ENCODE measurements around the gene LGALS4. TPM values are rescaled to one million over a fixed set of nuclear protein-coding genes. Genes with fewer than 3 reads are reported as not detected.
"Not testable (repeated sequence)": the region's sequence is repeated elsewhere in the genome, so short reads cannot be mapped to it uniquely, and the experiment has no call there.

The LGALS4 gene
- total and polyA plus RNA-seq, 9 of the 15 experiments (the other 6 are each of a cell fraction or from before 2014, with no cell fraction given) = 0.08 to 1.1 (median 0.30) TPM; not detected in 3

DNA sequence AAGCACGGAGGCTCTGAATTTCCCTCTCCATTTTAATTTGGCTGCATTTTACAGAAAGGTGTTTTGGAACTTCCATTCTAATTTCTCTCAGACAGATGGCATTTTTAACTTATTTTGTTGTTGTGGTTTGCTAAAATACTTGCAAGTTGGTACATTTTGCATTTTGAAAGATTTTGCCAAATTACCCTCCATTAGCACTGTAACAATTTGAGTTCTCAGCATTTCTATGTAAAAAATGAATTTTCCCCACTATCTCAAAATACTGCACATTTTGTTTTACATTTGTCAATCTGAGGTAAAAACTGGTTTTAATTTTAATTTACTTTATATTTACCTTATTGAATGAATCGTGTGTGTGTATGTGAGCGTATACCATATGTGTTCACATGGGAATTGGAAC is 44.1 kb upstream of the LGALS4 start (continued):
- TF ChIP-seq NCOA4 (IDR thresholded peaks at IDR 0.05; ENCODE audit: partially characterized antibody) (no peak), YBX1 (IDR thresholded peaks at IDR 0.05) (no peak)
- TF ChIP-seq, protein P1, sequence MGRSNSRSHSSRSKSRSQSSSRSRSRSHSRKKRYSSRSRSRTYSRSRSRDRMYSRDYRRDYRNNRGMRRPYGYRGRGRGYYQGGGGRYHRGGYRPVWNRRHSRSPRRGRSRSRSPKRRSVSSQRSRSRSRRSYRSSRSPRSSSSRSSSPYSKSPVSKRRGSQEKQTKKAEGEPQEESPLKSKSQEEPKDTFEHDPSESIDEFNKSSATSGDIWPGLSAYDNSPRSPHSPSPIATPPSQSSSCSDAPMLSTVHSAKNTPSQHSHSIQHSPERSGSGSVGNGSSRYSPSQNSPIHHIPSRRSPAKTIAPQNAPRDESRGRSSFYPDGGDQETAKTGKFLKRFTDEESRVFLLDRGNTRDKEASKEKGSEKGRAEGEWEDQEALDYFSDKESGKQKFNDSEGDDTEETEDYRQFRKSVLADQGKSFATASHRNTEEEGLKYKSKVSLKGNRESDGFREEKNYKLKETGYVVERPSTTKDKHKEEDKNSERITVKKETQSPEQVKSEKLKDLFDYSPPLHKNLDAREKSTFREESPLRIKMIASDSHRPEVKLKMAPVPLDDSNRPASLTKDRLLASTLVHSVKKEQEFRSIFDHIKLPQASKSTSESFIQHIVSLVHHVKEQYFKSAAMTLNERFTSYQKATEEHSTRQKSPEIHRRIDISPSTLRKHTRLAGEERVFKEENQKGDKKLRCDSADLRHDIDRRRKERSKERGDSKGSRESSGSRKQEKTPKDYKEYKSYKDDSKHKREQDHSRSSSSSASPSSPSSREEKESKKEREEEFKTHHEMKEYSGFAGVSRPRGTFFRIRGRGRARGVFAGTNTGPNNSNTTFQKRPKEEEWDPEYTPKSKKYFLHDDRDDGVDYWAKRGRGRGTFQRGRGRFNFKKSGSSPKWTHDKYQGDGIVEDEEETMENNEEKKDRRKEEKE (IDR thresholded peaks at IDR 0.05; ENCODE audit: borderline replicate concordance in 1 of 2, control insufficient read depth in 1 of 2, low read depth in 2 of 2, low read length in 1 of 2) = no peak
- TF ChIP-seq, protein P2, sequence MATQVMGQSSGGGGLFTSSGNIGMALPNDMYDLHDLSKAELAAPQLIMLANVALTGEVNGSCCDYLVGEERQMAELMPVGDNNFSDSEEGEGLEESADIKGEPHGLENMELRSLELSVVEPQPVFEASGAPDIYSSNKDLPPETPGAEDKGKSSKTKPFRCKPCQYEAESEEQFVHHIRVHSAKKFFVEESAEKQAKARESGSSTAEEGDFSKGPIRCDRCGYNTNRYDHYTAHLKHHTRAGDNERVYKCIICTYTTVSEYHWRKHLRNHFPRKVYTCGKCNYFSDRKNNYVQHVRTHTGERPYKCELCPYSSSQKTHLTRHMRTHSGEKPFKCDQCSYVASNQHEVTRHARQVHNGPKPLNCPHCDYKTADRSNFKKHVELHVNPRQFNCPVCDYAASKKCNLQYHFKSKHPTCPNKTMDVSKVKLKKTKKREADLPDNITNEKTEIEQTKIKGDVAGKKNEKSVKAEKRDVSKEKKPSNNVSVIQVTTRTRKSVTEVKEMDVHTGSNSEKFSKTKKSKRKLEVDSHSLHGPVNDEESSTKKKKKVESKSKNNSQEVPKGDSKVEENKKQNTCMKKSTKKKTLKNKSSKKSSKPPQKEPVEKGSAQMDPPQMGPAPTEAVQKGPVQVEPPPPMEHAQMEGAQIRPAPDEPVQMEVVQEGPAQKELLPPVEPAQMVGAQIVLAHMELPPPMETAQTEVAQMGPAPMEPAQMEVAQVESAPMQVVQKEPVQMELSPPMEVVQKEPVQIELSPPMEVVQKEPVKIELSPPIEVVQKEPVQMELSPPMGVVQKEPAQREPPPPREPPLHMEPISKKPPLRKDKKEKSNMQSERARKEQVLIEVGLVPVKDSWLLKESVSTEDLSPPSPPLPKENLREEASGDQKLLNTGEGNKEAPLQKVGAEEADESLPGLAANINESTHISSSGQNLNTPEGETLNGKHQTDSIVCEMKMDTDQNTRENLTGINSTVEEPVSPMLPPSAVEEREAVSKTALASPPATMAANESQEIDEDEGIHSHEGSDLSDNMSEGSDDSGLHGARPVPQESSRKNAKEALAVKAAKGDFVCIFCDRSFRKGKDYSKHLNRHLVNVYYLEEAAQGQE (IDR thresholded peaks at IDR 0.05; ENCODE audit: borderline replicate concordance) = no peak
- TF ChIP-seq, protein P2 (CRISPR knock-in tag; IDR thresholded peaks at IDR 0.05; ENCODE audit: low read depth) = no peak

DNA sequence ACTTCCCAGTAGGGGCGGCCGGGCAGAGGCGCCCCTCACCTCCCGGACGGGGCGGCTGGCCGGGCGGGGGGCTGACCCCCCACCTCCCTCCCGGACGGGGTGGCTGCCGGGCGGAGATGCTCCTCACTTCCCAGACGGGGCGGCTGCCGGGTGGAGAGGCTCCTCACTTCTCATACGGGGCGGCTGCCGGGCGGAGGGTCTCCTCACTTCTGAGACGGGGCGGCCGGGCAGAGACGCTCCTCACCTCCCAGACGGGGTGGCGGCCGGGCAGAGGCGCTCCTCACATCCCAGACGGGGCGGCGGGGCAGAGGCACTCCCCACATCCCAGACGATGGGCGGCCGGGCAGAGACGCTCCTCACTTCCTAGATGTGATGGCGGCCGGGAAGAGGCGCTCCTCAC is 43.0 kb upstream of the LGALS4 start:
- BruUV-seq (replicated peaks); H3K4me2 ChIP-seq (ENCODE audit: insufficient read depth, low read length); H3K27ac ChIP-seq (ENCODE audit: extremely low read depth, low read depth, low read length); in situ Hi-C loops (cut with MboI); intact Hi-C loops (cut with micrococcal nuclease); H3K27me3 ChIP-seq (ENCODE audit: control insufficient read depth in 2 of 2, insufficient read depth in 2 of 2, low read length in 2 of 2); FAIRE-seq; ATAC-seq; H3K9me1 ChIP-seq (ENCODE audit: control insufficient read depth, insufficient read depth, low read length); POLR2A ChIA-PET; H3K4me3 ChIP-seq; H3K9me3 ChIP-seq (replicated peaks; ENCODE audit: control insufficient read depth, insufficient read depth, low read depth, low read length); CTCF ChIA-PET (ENCODE audit: low intra/inter-chr PET ratio); H2AFZ ChIP-seq (ENCODE audit: low read depth, low read length); H3K9ac ChIP-seq (ENCODE audit: insufficient read depth in 1 of 2, low read depth in 2 of 2, low read length in 2 of 2); H4K20me1 ChIP-seq (replicated peaks; ENCODE audit: control insufficient read depth, insufficient read depth, low read length); H3K36me3 ChIP-seq (ENCODE audit: control insufficient read depth, insufficient read depth, low read length); DNase-seq (ENCODE audit: extremely low read depth in 1 of 4, low spot score in 3 of 4): not testable (repeated sequence)
- H3K4me1 ChIP-seq (replicated peaks in 1 of 2; ENCODE audit: control insufficient read depth in 2 of 2, insufficient read depth in 2 of 2, low read length in 2 of 2) = peaks cover 20 to 57% of the 10 kb centered on the region in 2 experiments
- peaks cover 15% of the 10 kb centered on the region for H3K79me2 ChIP-seq (ENCODE audit: control insufficient read depth, insufficient read depth, low read length)
- WGBS (ENCODE audit: insufficient coverage, low coverage, missing lambda C conversion rate) = 69% methylated on average over 3 of the region's 37 CpGs
